Right cardiac atrium (tissue), 5 donors: ENCODE measurements around the gene CAMSAP3. TPM values are rescaled to one million over a fixed set of nuclear protein-coding genes. Genes with fewer than 3 reads are reported as not detected.
"Not testable (repeated sequence)": the region's sequence is repeated elsewhere in the genome, so short reads cannot be mapped to it uniquely, and the experiment has no call there.

Experiments
- ATAC-seq, 2 donors: fragments of 200-7000 bp; cut with Tn5 transposase; one replicate each; pipeline versions ENCODE4 v1.8.0 to v1.9.1; 2020; ENCODE audit warnings: moderate library complexity in 2 of 2, mild to moderate bottlenecking in 1 of 2
- DNase-seq, 3 donors: peaks; one replicate each; pipeline ENCODE4 v3.0.0-alpha.2; 2020
- H3K27ac ChIP-seq: one replicate; pipeline ENCODE4 v1.5.1; 2013; ENCODE audit warnings: mild to moderate bottlenecking, low read length, control low read depth, moderate library complexity
- H3K27me3 ChIP-seq: one replicate; pipeline ENCODE4 v1.6.1; 2013; ENCODE audit not compliant: control insufficient read depth, insufficient read depth
- H3K4me1 ChIP-seq: one replicate; pipeline ENCODE4 v1.6.1; 2013; ENCODE audit warnings: low read length; ENCODE audit not compliant: control insufficient read depth, insufficient read depth
- H3K4me3 ChIP-seq: one replicate; pipeline ENCODE4 v1.5.1; 2013; ENCODE audit warnings: low read length, control low read depth
- H3K9me3 ChIP-seq: one replicate; pipeline ENCODE4 v1.6.1; 2013; ENCODE audit warnings: low read length; ENCODE audit not compliant: control insufficient read depth
- WGBS: extraction: QIAGEN DNeasy Blood & Tissue Kit; methylation state at CpG from one replicate; pipeline ENCODE4 v1.1.7; 2013; 5-methylcytosine and 5-hydroxymethylcytosine counted together
- intact Hi-C, 4 donors: fragments of 100-400 bp; cut with DNase I; formaldehyde crosslinking; loops; one replicate each; pipeline versions ENCODE4 v1.11.0 to v1.14.0; 2022 to 2023
- polyA plus RNA-seq: library from polyadenylated mRNA; stranded (reverse); fragments of 200-250 nt; gene quantifications from one replicate; pipeline ENCODE4 v1.2.3, GENCODE V29; 2013
- total RNA-seq, 4 donors: library from RNA; stranded (reverse); fragmentation: NEBNext Ultra II Directional; extraction: Animal tissue kit (Norgen Biotek cat#: 25700); gene quantifications; one replicate each; pipeline ENCODE4 v1.2.1, GENCODE V29; 2021
- donor health status: healthy with polysubstance abuse.
- donor health status: DM: no; HTN: yes; CAD: no.
- donor health status: DM: no; HTN: no; CAD: no.
- donor health status: DM: no; HTN: yes; CAD: no; lungs with severe emphysema.
- donor health status: DM: yes; HTN: yes; CAD: no.

The CAMSAP3 gene
- total and polyA plus RNA-seq, 5 donors = 0.20 to 0.71 (median 0.29) TPM

GRCh38 chr19:7643629-7644549 lies 48.2 kb downstream of the CAMSAP3 start:
- H3K4me1 ChIP-seq, ATAC-seq, intact Hi-C loops, H3K4me3 ChIP-seq, H3K9me3 ChIP-seq, H3K27ac ChIP-seq, H3K27me3 ChIP-seq: not testable (repeated sequence)
- peak in 1 of 3 donors; percentile 35 for DNase-seq
- WGBS = 47% methylated on average over 10 of the region's 10 CpGs

DNA sequence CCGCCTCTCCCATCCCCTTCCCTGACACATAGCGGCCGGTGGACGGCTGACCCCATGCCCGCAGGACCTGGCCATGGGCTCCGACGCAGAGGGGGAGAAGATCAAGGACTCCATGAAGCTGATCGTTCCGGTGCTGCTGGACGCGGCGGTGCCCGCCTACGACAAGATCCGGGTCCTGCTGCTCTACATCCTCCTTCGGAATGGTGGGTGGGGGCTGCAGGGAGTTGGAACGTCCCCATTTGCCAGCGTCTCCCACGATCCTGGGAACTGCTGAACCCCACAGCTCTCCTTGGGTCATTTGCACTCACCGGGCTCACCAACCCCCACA lies 48.9 kb downstream of the CAMSAP3 start:
- Histone ChIP-seq H3K9me3 (no peaks in the 10 kb centered on the region), H3K27me3 (no peaks in the 10 kb centered on the region), H3K4me1 (no peaks in the 10 kb centered on the region), H3K4me3 (no peak overlapping the region), H3K27ac (no peak overlapping the region)
- WGBS = 93% methylated on average over 20 of the region's 20 CpGs
- intact Hi-C loops = no loop called here
- peak in 1 of 3 donors; percentile 33 for DNase-seq
- ATAC-seq = no peak

DNA sequence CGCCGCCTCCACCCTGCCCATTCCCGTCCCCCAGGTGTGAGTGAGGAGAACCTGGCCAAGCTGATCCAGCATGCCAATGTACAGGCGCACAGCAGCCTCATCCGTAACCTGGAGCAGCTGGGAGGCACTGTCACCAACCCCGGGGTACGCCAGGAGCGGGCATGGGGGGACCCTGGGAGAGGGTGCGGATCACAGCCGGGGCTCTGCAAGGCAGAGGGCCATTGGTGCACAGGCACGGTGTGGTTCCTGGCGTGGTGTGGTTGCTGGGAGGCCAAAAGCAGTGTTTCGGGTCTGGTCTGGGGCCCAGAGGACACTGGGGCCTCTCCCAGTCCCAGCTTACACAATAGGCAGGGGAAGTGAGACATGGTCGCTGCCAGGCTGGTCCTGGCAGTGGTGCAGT lies 49.5 kb downstream of the CAMSAP3 start:
- H3K27me3 ChIP-seq = no peaks in the 10 kb centered on the region
- no peak overlapping the region for H3K27ac ChIP-seq
- DNase-seq = peak in 1 of 3 donors; percentile 43
- H3K4me3 ChIP-seq = no peak overlapping the region
- intact Hi-C loops = no loop called here
- H3K9me3 ChIP-seq = no peaks in the 10 kb centered on the region
- 87% methylated on average over 14 of the region's 14 CpGs for WGBS
- ATAC-seq = no peak
- H3K4me1 ChIP-seq = no peaks in the 10 kb centered on the region

- H3K4me3 ChIP-seq = no peak overlapping the region
- no peak for ATAC-seq
- no peaks in the 10 kb centered on the region for H3K27me3 ChIP-seq
These were observed 50.2 kb downstream of the CAMSAP3 start for GRCh38 chr19:7645656-7646425.

DNA sequence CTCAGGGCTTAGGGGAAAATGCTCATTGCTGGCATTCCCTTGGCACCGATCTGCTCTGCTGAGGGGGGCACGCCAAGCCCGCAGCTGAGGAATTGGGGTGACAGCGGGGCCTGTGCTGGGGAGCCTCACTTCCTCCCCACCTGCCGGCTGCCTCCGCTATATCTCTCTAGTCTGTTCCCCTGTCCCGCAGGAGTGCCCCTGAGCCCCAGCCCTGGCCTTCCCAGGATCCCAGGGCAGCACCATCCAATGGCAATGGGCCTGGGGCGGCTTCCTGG lies 50.7 kb downstream of the CAMSAP3 start:
- no peak for ATAC-seq
- DNase-seq = peak in 1 of 3 donors; percentile 27
- Histone ChIP-seq H3K4me1 (no peaks in the 10 kb centered on the region), H3K4me3 (no peak overlapping the region), H3K27me3 (no peaks in the 10 kb centered on the region), H3K27ac (no peak overlapping the region), H3K9me3 (no peaks in the 10 kb centered on the region)
- intact Hi-C loops = no loop called here
- WGBS = 82% methylated on average over 8 of the region's 8 CpGs

More at GRCh38 chr19:7645656-7646425, 50.2 kb downstream of the CAMSAP3 start:
- intact Hi-C loops = no loop called here
- 52% methylated on average over 20 of the region's 20 CpGs for WGBS
- H3K9me3 ChIP-seq = no peaks in the 10 kb centered on the region
- H3K27ac ChIP-seq = no peak overlapping the region
- no peaks in the 10 kb centered on the region for H3K4me1 ChIP-seq
- DNase-seq = peak in 2 of 3 donors; percentile 25 to 27

GRCh38 chr19:7647156-7647555 lies 51.5 kb downstream of the CAMSAP3 start:
- Histone ChIP-seq H3K4me3 (no peak overlapping the region), H3K27ac (no peak overlapping the region), H3K27me3 (no peaks in the 10 kb centered on the region), H3K9me3 (no peaks in the 10 kb centered on the region), H3K4me1 (no peaks in the 10 kb centered on the region)
- WGBS = 86% methylated on average over 26 of the region's 26 CpGs
- peak in 2 of 3 donors; percentile 50 to 60 for DNase-seq
- intact Hi-C loops = no loop called here
- no peak for ATAC-seq

DNA sequence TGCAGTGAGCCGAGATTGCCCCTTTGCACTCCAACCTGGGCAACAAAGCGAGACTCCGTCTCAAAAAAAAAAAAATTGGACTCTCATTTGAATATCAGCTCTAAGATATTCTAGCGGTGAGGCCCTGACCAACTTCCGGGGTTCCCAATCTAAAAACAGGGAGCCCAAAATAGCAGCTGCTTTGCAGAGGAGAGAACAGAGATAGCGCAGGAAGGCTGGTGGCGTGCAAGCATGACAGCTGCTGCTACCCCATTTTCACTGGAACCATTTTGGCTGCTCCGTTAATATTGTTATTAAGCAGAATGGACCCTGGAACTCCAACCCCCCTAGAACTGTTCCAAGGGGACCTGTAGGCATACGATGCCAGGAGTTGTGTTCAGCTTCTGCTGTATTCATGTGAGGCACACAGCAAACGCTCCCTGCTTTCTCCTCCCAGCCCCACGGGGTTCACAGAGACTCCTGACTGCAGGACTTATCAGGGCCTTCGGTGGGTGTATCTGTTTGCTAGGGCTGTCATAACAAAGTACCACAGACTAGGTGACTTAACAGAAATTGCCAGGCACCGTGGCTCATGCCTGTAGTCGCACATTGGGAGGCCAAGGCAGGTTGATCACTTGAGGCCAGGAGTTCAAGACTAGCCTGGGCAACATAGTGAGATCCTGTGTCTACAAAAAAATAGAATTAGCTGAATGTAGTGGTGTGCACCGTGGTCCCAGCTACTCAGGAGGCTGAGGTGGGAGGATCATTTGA lies 52.8 kb downstream of the CAMSAP3 start:
- Histone ChIP-seq H3K4me3 (no peak overlapping the region), H3K27ac (no peak overlapping the region), H3K27me3 (no peaks in the 10 kb centered on the region), H3K9me3 (no peaks in the 10 kb centered on the region), H3K4me1 (no peaks in the 10 kb centered on the region)
- WGBS = 65% methylated on average over 15 of the region's 15 CpGs
- ATAC-seq (no peak), DNase-seq (peak in 1 of 3 donors; percentile 14)
- intact Hi-C loops = no loop called here

GRCh38 chr19:7650148-7650547 lies 54.5 kb downstream of the CAMSAP3 start:
- no peak overlapping the region for H3K27ac ChIP-seq
- no peaks in the 10 kb centered on the region for H3K27me3 ChIP-seq
- no peaks in the 10 kb centered on the region for H3K9me3 ChIP-seq
- ATAC-seq (no peak), DNase-seq (no peak)
- intact Hi-C loops = loop anchor here in 1 of 4 donors (10.0 kb wide), 1 partner anchor 155 kb away; no protein-coding TSS in a partner anchor
- no peak overlapping the region for H3K4me3 ChIP-seq
- no peaks in the 10 kb centered on the region for H3K4me1 ChIP-seq
- WGBS = 42% methylated on average over 2 of the region's 2 CpGs

- peak; percentile 68 to 92 (median 88) for DNase-seq
- H3K27me3 ChIP-seq = no peaks in the 10 kb centered on the region
- no peak overlapping the region for H3K27ac ChIP-seq
- H3K4me1 ChIP-seq = no peaks in the 10 kb centered on the region
- H3K9me3 ChIP-seq = no peaks in the 10 kb centered on the region
- 4% methylated on average over 28 of the region's 28 CpGs for WGBS
- peak overlapping the region; percentile 9 for H3K4me3 ChIP-seq
- intact Hi-C loops = loop anchor here in 1 of 4 donors (10.0 kb wide), 1 partner anchor 153 kb away; no protein-coding TSS in a partner anchor
- ATAC-seq = peak; percentile 65 to 80
These were observed 56.5 kb downstream of the CAMSAP3 start for GRCh38 chr19:7652061-7652641.

DNA sequence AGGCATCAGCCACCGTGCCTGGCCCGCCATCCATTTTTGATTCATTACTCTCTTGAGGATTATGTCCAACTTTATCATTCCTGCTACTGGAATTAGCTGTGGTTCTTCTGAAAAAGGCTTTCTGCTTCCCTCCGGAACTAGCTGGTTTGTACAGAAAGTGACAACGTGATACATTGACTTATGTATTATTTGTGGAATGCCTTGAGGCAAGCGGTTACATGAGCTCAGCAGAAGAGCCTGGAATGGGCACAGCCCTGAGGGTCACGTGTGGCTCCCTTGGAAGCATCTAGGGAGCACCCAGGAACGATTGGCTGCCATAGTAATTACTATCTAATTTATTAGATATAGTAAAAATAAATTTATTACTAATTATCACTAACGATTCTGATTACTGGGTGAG lies 58.7 kb downstream of the CAMSAP3 start:
- Histone ChIP-seq H3K4me3 (no peak overlapping the region), H3K27ac (no peak overlapping the region), H3K27me3 (no peaks in the 10 kb centered on the region), H3K4me1 (no peaks in the 10 kb centered on the region), H3K9me3 (no peaks in the 10 kb centered on the region)
- 57% methylated on average over 8 of the region's 8 CpGs for WGBS
- DNase-seq (no peak), ATAC-seq (no peak)
- intact Hi-C loops = loop anchor here in 2 of 4 donors (2.0 to 10.0 kb wide), 2 partner anchors 26 to 150 kb away; partner anchors contain the start of gene TRAPPC5 (in 1 of the 2)
